HG02884 (cell line): ENCODE data around the gene POC1B.

Experiments
- ATAC-seq: cut with Tn5 transposase; IDR thresholded peaks from one replicate; pipeline ENCODE4 v1.9.1; 2021; ENCODE audit warnings: mild to moderate bottlenecking, moderate library complexity; ENCODE audit not compliant: unreplicated experiment

POC1B gene

DNA sequence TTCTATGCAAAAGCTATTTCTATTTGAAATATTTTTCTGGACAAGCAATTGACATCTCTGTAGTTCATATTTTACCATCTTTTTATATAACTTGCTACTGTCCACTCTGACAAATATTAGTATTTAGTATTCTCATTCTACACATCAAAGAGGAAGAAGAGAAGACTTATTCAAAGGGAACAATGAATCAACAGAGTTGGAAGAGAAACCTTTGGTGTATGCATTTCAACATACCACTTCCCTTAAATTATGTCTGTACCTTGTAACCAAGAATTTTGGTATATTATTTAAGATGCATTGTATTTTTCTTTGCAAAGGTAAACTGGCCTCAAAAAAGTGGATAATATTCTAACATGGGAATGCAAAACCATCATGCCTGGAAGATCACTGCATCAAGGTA, 101.5 kb downstream of the POC1B start:
- ATAC-seq = no peak

- no peak for ATAC-seq
Measured at GRCh38 chr12:89421092-89421835, 104.6 kb downstream of the POC1B start.

GRCh38 chr12:89418228-89418910, 107.5 kb downstream of the POC1B start:
- no peak for ATAC-seq

DNA sequence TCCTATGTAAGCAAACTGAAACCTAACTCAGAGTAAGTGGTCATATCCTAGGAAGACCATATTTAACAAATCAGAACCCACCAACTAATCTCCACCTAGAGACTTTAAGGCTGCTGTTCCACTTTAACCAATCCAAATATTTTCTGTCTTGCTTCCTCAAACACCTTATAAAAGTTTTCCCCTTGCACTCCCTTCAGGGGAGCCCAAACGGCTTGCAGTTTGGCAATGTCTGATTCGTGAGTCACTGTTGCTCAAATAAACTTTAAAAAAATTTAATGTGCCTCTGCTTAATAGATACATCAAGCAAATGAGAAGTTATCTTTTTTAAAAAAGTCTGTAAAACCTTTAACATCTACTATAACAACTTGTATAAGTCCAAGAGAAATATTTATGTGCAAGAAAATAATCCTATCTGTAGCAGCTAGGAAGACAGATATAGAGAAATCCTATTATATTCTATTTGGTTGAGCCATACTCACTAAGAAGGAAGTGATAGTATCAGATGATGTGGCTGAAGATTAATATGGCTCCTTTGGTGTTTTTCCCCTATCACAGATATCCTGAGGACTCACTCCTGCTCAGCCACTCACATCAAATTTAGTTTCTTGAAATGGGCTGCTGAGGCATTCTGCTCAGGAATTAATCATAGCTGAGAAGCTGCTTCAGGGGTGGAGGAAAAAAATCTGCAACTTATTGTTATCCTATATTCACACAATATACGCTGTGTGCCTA, 108.4 kb downstream of the POC1B start:
- ATAC-seq = no peak

GRCh38 chr12:89416049-89416792, 109.6 kb downstream of the POC1B start:
- no peak for ATAC-seq

GRCh38 chr12:89414851-89415250, 111.0 kb downstream of the POC1B start:
- ATAC-seq = no peak

DNA sequence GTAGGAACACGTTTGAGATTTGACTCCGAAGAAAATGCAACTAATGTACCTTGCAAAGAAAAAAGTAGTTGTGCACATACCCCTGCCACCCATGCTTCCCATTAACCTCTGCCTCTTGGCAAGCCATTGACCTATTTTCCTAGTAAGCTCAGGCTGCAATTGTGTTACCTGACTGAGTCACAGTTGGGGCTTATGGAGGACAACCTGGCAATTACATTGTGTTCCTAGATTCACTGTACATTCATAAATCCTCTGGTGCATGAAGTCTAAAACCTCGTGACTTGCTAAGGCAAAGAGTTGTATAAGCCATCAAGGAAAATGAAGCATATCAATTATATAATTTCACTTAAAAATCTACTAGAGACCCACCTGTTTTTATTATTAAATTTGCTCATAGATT, 111.5 kb downstream of the POC1B start:
- ATAC-seq = no peak

DNA sequence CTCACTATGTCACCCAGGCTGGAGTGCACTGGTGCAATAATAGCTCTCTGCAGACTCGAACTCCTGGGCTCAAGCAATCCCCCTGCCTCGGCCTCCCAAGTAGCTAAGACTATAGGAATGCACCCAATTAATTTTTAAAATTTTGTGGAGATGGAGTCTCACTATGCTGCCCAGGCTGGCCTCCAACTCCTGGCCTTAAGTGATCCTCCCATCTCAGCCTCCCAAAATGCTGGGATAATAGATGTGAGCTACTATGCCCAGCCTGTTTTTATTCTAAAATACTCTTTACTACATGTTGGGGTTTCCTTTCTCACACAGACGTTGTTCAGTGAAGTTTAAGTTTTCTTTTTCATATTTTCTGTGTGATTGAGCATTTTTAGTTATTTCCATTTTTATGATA, 112.6 kb downstream of the POC1B start:
- no peak for ATAC-seq

DNA sequence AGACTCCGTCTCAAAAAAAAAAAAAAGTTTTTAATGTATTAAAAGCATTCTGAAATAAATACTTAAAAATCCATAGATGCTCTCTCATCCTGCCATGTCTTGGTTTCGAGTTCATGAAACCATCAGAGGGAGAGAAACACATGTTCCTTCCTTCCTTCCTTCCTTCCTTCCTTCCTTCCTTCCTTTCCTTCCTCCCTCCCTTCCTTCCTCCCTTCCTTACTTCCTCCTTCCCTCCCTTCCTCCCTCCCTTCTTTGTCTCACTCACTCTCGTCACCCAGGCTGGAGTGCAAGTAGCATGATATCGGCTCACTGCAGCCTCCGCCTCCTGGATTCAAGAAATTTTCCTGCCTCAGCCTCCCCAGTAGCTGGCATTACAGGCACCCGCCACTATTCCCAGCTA, 113.2 kb downstream of the POC1B start:
- ATAC-seq = no peak

GRCh38 chr12:89411846-89412245, 114.0 kb downstream of the POC1B start:
- no peak for ATAC-seq

- no peak for ATAC-seq
Measured at GRCh38 chr12:89411234-89411633, 114.6 kb downstream of the POC1B start.

- no peak for ATAC-seq
Measured at GRCh38 chr12:89405626-89406345, 120.1 kb downstream of the POC1B start.

- ATAC-seq = no peak
Measured at GRCh38 chr12:89401433-89402058, 124.3 kb downstream of the POC1B start.

- no peak for ATAC-seq
Measured at GRCh38 chr12:89400415-89400814, 125.4 kb downstream of the POC1B start.

- no peak for ATAC-seq
Measured at GRCh38 chr12:89395712-89396111, 130.1 kb downstream of the POC1B start.

DNA sequence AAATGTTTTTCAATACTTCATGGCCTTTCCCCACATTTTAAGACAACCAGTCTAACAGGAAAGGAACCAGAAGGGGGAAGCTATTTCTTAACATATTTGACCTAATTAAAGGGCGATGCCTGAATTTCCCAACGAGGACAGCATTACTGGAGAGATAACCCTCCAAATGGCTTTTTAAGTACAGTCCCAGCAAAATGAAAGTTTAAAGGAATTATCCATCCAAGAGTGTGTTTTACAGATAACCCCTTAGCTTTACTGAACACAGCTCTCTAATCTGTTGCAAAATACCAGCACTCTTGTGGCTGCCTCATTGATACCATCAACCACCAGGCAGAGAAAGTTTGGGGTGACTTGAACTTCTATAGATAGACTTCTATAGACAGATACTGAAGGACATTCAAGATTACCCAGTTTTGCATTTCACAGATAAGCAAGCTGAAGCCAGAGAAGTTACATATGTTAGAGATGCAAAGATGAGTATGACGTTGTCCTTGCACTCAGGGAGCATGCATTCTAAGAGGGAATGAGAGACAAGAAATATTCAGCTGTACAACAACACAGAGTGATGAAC, 132.2 kb downstream of the POC1B start:
- ATAC-seq = no peak

DNA sequence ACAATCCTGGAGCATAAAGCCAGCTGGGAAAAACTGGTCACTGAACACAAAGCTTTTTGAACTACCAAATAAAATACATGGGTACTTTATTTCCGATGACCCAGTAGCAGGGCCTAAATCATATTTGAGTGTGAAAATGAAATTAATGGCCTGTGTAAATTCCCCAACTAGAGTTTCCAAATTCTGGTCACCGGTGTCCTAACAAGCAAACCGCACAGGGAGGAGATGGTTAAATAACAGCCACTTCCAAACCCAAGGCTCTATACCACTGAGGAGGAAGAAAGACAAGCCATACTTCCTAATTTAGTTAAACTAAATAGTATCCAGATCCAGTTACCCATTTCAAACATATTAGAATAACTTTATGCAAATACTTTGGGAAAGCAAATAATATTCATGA, 133.5 kb downstream of the POC1B start:
- no peak for ATAC-seq

- ATAC-seq = no peak
Measured at GRCh38 chr12:89391726-89392336, 134.0 kb downstream of the POC1B start.
